22Rv1 (cell line): ENCODE data around the gene RAF1.

Experiments used
- ZFX ChIP-seq: fragments of 450-650 bp; IDR thresholded peaks from 2 replicates; pipeline ENCODE4 v1.6.1; 2017; ENCODE audit warnings: antibody characterized with exemption, borderline replicate concordance
- TF ChIP-seq, protein P1 (sequence below): fragments of 450-650 bp; IDR thresholded peaks from 2 replicates; pipeline ENCODE4 v1.5.1; 2017; ENCODE audit warnings: mild to moderate bottlenecking

DNA sequence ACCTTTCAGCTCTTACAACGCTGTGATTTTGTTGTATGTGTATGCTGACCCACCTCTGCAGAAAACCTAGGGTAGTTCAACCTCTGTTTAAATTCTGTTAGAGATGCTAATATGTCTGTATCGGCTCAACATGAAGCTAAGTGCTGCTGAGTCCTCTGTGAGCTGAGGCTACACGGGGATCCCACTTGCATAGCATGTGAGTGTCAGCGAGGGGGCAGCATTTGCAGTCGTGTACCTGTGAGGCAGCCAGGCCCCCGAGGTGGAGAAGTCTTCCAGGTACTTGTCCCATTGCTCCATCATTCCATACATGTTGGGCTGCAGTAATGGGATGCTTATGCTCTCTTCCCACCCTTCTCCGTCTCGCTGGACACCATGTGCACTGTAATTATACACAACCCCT lies 122.3 kb downstream of the RAF1 start:
- TF ChIP-seq, protein P1, sequence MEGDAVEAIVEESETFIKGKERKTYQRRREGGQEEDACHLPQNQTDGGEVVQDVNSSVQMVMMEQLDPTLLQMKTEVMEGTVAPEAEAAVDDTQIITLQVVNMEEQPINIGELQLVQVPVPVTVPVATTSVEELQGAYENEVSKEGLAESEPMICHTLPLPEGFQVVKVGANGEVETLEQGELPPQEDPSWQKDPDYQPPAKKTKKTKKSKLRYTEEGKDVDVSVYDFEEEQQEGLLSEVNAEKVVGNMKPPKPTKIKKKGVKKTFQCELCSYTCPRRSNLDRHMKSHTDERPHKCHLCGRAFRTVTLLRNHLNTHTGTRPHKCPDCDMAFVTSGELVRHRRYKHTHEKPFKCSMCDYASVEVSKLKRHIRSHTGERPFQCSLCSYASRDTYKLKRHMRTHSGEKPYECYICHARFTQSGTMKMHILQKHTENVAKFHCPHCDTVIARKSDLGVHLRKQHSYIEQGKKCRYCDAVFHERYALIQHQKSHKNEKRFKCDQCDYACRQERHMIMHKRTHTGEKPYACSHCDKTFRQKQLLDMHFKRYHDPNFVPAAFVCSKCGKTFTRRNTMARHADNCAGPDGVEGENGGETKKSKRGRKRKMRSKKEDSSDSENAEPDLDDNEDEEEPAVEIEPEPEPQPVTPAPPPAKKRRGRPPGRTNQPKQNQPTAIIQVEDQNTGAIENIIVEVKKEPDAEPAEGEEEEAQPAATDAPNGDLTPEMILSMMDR, result no peak
- TF ChIP-seq ZFX, result no peak
